Adrenal gland (tissue), 5 donors: ENCODE results near the gene APOL5.

Experiments used
- POLR2A ChIP-seq, 2 donors: fragments of 450-650 bp; IDR thresholded peaks; one replicate each; pipeline ENCODE4 v1.6.1; 2017; ENCODE audit warnings: antibody characterized with exemption in 2 of 2, mild to moderate bottlenecking in 2 of 2, moderate library complexity in 1 of 2
- TF ChIP-seq, protein P1 (sequence below), 6 experiments: fragments of 450-650 bp in 4 of 6; fragments of 200-600 bp in 2 of 6; sonication (generic) in 1 of 6; IDR thresholded peaks; 1 replicate in 5 of 6; 2 replicates in 1 of 6; pipeline versions ENCODE4 v1.5.1 to v1.8.0; 2016 to 2021; ENCODE audit warnings: antibody characterized with exemption in 6 of 6, mild to moderate bottlenecking in 2 of 6, moderate library complexity in 1 of 6
- donor health status: DM: no; HTN: no; CAD: no.

DNA sequence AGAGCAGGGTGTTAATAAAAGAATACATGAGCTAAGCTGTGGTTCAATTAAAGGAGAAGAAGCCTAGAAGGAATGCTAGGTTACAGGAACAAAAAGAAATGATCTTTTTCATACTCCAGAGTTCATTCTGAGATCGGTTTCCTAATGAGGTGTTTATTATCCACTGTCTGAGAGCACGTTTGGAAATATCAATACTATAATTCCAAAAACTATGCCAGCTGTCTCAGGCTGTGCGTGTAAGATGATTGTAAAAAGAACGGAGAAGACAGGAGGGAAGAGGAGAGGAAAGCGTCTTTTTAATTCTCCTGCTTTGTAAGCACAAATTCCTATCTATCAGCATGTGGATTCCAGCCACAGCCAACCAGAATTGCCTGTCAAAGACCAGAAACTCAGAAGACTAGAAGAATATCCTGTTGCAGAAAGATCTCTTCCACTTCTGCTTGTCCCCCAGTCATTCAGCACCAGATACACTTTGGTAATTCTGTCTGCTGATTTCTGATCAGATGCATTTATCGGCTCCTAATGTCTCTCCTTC, 25.7 kb downstream of the APOL5 start:
- TF ChIP-seq, protein P1, sequence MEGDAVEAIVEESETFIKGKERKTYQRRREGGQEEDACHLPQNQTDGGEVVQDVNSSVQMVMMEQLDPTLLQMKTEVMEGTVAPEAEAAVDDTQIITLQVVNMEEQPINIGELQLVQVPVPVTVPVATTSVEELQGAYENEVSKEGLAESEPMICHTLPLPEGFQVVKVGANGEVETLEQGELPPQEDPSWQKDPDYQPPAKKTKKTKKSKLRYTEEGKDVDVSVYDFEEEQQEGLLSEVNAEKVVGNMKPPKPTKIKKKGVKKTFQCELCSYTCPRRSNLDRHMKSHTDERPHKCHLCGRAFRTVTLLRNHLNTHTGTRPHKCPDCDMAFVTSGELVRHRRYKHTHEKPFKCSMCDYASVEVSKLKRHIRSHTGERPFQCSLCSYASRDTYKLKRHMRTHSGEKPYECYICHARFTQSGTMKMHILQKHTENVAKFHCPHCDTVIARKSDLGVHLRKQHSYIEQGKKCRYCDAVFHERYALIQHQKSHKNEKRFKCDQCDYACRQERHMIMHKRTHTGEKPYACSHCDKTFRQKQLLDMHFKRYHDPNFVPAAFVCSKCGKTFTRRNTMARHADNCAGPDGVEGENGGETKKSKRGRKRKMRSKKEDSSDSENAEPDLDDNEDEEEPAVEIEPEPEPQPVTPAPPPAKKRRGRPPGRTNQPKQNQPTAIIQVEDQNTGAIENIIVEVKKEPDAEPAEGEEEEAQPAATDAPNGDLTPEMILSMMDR (IDR thresholded peaks at IDR 0.05), result no peak
- TF ChIP-seq POLR2A (IDR thresholded peaks at IDR 0.05), result no peak
